T-helper 22 cell (primary cell): ENCODE results near the gene DNAJB13.

Experiments used
- DNase-seq: peaks from one replicate; pipeline ENCODE4 v3.0.0-alpha.2; 2020; ENCODE audit warnings: low read depth

Gene DNAJB13

GRCh38 chr11:73951797-73952196 is 971 bp downstream of the DNAJB13 start:
- DNase-seq: no peak

- DNase-seq: no peak
Measured at GRCh38 chr11:73956876-73957653, 6.2 kb downstream of the DNAJB13 start.

- DNase-seq: no peak
Measured at GRCh38 chr11:73957654-73958361, 7.0 kb downstream of the DNAJB13 start.

DNA sequence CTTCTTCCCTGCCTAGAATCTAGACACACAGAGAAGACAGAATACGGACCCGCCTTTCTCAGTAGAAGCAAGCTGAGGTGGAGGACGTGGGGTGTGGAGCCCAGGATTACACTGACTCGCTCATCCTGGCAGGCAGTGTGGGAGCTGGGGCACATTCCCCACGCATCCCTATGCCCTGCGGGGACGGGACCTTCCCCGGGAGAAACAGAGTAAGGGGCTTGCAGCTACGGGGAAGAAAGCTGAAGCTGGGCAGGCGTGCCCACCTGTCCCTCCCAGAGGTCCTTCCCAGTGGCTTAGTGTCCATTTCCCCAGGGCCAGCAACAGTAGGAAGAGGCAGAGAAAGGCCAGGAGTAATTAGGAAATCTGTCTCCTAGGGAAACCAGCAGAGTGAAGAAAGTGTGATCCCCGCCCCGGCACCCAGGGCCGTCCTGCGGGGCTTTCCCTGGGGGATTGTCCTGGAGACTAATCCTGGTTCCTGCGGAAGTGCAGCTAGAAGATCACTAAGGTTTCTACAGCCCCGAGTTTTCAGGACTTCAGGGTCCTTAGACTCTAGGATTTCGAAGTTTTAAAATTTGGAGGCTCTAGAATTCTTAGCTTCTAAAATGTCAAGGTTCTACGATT is 7.8 kb downstream of the DNAJB13 start:
- DNase-seq: no peak

GRCh38 chr11:73961321-73961720 is 10.5 kb downstream of the DNAJB13 start:
- DNase-seq: no peak

DNA sequence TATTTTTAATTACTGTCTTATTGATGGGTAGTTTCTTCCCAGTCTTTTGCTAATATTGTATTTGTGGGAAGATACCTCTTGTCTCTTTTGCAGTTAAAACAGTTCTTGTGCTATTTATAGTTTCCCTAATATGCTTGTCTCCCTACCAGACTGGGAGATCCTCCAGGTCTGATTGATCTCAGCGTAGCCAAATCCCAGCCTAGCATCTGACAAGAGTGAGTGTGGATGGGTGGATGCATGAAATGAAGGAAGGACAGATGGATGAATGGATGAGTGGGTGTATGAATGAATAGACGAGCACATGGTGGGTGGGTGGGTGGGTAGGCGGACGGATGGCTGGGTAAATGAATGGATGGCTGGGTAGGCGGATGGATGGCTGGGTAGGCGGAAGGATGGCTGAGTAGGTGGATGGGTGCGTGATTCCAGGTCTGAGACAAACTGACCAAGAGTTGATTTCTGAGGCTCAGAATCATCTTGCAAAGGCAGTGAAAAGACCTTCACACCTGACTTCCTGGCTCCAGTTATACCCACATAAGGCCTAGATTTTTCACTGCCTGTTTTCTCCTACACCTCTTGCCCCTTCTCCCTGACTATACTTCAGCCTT is 11.4 kb downstream of the DNAJB13 start:
- DNase-seq: no peak

DNA sequence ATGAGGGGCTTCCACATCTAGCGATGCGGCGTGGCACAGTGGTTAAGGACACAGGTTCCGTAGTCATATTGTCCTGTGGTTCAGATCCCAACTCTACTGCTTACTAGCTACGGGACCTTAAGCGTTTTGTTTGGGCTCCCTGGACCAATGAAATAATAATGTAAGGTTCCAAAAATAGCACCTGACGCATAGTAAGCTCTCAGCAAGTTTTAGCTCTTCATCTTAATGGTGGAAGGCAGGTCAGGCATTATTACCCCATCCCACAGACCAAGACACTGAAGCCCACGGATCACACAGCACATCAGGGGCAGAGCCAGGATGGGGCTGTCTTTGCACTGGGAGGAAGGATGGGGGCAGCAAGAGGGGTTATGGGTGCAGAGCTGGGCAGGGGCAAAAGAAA is 13.0 kb downstream of the DNAJB13 start:
- DNase-seq: no peak

DNA sequence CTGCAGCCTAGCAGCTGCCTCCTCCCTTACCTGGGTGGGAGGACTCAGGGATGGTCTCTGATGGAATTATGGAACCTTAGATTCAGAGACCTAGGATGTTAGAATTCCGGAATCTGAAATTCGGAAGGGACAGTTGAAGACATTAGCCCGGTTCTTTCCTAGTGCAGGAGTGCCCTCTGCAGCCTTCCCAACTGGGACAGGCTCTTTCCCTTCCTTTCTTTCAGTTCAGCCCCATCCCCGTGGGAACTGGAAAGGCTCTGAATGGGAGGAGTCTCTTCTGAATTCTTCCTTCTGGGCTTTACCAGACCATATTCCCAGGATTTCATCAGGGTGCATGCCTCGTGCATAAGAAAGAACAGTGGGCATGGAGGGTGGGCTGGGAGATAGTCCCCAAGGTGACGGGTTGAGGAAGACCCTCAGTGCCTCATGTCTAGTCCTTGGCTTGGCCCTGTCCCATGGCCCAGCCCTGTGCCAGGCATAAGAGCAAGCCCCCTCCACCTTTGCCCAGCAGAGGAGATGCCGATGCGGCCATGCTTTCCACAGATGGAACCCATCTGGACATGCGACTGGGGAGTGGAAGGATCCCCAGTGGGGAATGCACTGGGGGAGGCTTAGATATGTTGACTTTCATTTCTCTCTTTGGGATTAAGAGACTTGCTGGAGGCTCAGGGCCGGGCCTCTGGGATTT is 14.4 kb downstream of the DNAJB13 start:
- DNase-seq: no peak

DNA sequence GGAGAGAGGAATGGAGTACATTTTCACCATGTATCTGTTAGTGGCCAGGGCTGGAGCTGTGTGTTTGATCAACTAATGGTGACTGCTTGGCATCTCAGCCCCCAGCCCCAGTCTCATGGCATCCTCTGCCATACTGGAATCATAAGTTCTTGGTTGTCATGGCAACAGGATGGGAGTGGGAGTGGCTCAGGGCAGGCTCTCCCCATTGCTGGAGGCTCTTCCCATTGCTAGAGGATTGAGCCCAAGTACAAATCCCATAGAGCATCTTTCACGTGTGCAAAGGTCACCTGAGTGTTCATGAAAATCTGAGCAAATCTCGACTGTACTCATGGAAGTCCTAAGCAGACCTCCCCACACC is 14.9 kb downstream of the DNAJB13 start:
- no peak for DNase-seq

- no peak for DNase-seq
Measured at GRCh38 chr11:73968356-73968966, 17.6 kb downstream of the DNAJB13 start.

GRCh38 chr11:73969091-73969490 is 18.3 kb downstream of the DNAJB13 start:
- no peak for DNase-seq

DNA sequence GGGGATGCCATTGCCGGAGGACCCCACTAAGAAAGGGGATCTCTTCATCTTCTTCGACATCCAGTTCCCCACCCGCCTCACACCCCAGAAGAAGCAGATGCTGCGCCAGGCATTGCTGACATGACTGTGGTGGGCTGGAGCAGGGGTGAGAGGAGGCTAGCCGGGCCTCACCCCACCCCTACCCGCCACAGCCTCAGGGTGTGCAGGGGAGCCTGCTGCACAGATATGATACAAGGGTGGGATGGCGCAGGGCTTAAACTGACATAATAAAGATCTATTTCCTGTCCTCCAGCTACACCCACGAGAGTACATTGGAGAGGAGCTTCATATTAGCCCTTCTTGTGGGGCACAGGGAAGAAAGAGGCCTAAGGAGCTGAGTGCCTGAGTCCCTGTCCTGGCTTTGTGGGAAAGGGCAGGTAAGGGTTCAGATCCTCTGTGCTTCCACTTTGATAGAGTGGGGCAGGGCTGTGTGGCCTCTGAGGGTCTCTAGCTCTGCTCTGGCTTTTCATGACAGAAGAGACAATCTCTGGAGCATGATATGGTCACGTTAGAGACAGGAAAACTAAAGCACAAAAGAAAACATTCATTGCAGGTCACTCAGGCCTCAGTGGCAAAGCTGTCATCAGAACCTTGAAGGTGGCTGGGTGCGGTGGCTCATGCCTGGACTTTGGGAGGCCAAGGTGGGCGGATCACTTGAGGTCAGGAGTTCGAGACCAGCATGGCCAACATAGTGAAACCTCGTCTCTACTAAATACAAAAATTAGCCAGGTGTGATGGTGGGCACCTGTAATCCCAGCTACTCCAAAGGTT is 19.4 kb downstream of the DNAJB13 start:
- no peak for DNase-seq

DNA sequence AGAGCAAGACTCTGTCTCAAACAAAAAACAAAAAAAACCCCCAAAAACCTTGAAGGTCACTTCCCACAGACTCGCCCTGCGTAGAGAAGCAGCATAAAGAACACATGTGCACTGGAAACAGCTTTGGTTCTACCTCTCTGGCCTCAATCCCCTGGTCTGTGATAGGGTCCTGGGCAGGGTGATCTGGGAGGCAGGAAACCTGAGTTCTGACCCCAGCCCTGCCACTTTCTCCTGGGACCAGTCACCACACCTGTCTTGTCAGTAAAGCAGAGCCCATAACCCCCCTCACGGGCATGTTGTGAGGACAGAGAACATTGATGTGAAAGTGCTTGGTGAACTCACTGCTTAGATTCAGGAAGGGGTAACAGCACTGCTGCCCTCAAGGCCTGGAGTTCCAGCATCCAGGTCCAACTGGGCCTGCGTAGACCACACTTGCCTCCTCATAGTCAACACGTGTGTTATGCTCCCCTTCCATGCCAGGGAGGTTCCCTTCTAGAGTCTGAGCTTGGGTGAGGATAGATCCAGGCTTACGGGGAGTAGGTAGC is 20.4 kb downstream of the DNAJB13 start:
- no peak for DNase-seq

DNA sequence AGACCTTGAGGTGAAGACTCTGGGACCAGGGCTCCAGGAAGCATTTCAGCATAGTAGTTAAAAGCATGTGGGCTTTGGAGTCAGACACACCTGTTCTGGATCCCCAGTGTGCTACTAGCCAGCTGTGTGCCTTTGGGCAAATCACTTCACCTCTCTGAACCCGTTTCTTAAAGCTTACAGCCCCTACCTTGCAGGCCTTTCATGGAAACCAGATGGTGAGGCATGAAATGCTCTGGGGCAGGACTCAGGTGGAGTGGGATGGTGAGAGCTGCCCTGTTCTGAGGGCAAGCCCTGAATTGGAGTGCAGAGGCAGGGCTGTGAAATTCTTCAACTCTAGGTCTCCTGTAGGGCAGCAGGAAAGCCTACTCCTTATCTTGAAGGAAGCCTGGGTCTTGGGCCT is 21.4 kb downstream of the DNAJB13 start:
- DNase-seq: no peak

DNA sequence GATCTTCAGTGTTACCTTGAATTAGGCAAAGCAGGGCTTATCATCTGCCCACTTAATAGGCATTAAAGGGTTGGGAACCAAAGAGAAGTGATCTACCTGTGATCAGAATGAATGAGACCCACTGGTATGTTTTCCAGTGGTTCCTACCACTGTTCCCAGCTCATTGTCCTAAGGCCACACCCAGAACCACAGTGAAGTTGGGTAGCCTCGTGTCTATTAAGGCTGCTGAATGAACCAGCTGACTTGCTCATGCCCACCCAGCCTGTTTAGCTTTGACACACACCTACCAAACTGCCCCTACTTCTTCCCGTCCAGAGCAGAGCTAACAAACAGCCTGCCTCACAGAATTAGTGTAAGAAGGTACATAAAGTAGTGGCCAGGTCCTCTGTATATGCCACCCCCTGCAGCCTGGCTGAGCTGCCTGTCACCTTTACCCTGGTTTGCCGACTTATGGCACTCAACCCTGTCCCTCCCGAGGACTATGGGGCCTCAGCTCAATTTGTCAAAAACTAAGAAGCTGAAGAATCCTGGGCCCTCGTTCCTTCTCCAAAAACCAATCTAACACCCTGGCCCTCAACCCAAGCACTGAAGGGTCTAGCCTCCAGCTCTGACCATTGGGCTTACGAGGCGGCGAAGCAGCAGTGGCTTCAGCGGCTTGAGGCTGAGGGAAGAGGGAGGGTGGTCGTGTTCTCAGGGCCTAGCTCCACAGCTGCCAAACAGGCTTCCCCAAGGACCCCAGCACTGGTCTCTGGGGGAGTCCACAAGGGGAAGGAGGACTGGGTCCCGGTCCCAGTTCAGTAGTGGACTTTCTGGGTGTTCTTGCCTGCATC is 22.0 kb downstream of the DNAJB13 start:
- DNase-seq: no peak

GRCh38 chr11:73974604-73975478 is 24.0 kb downstream of the DNAJB13 start:
- no peak for DNase-seq

DNA sequence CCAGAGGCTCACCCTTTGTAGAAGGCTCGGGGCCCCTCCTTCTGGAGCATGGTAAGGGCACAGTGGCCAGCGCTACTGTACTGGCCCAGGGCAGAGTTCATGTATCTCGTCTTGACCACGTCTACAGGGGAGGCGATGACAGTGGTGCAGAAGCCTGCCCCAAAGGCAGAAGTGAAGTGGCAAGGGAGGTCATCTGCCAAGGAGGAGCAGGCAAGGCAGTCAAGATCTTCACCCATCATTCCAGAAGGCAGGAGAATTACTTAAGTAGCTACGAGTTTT is 24.6 kb downstream of the DNAJB13 start:
- DNase-seq: no peak

GRCh38 chr11:73976451-73977151 is 25.8 kb downstream of the DNAJB13 start:
- no peak for DNase-seq
